Left renal pelvis (tissue), 4 donors: Measurements from ENCODE around the gene SH3BP2. TPM values are rescaled to one million over a fixed set of nuclear protein-coding genes. Genes with fewer than 3 reads are reported as not detected.

Source experiments
- DNase-seq, 4 donors: peaks; one replicate each; pipeline ENCODE4 v3.0.0-alpha.2; 2013; ENCODE audit warnings: low read depth in 4 of 4, low spot score in 3 of 4
- polyA plus RNA-seq, 4 donors: library from polyadenylated mRNA; unstranded; fragments of 120-200 nt; gene quantifications; one replicate each; pipeline ENCODE4 v1.2.1, GENCODE V29; 2013; ENCODE audit not compliant: insufficient read length in 4 of 4

Gene SH3BP2
- polyA plus RNA-seq, 4 donors, result 27.5 to 52.0 (median 30.7) TPM

GRCh38 chr4:2847302-2847871, 54.5 kb downstream of the SH3BP2 start:
- no peak for DNase-seq

DNA sequence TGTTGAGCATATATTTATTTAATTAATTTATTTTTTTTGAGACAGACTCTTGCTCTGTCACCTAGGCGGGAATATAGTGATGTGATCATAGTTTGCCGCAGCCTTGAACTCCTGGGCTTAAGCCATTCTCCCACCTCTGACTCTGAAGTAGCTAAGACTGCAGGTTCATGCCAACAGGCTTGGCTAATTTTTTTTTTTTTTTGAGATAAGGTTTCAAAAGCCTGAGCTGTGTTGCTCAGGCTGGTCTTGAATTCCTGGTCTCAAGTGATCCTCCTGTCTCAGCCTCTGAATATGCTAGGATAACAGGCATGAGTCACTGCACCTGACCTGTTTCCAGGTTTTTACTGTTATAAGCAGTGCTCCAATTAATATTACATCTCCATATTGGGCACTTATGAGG, 55.6 kb downstream of the SH3BP2 start:
- DNase-seq, result no peak

DNA sequence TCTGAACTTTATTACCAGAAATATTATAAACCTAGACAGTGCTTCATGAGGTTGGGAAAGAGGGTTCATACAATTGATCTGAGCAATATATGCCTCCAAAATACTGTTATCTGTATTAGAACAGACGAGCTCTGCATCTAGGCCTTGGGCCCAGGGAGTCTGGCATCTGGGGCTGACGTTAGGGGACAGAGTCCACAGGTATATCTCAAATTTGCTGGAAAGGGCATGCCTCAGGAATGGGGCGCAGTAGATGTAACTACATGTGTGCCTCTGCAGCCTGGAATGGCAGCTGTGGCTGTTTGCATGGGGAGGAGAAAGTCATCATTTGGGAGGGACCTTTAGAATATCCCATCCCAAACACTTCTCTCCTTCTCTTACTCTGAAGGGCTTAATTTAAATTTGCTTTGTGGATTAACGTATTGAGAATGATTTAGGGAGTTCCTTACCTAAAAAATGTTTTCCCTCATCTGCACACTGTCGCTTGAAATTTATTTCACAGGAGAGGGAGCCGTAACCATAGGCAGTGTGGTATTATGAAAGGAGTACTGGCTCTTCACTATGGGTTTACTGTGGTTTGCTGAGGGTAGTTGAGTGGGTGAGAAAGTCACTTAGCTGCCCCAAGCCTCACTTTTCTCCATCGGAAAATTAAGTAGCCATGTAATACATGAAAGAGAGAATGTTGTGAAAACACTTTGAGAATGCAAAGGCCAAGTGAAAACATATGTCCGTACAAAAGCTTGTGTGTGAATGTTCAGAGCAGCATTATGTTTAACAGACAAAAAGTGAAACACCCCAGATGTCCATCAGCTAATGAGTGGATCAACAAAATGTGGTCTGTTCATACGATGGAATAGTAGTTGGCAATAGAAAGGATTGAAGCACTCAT, 56.6 kb downstream of the SH3BP2 start:
- DNase-seq, result no peak

DNA sequence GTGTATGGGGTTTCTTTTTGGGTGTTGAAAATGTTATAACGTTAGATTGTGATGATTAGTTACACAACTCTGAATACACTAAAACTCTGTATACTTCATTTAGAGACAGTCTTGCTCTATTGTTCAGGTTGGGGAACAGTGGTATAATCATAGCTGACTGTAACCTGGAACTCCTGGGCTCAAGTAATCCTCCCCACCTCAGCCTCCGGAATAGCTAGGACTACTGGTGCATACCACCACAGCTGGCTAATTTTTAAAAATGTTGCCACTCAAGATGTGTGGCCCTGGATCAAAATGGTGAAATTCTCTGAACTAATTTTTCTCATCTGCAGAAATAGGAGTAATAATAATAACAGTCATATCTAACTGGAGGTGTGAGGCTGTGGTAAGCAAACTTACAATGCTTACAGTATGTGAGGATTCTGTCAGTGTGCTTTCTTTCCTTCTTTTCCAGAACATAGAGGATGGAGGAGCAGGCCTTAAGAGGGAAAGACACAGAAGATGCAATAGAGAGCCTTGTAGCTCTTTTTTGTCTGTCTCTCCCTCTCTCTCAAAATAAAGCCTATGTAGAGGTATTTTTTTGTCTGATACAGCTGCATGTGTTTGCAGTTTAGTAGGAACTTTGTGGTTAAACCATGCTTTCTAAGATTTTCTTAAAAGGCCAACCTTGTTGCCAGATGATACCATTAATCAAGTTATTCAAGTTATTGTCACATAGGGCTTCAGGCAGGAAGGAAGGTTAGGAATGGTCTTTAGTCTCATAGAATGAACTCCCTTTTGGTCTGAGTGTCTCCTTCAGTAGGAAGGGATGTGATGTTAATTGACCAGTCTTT, 58.3 kb downstream of the SH3BP2 start:
- DNase-seq, result no peak

DNA sequence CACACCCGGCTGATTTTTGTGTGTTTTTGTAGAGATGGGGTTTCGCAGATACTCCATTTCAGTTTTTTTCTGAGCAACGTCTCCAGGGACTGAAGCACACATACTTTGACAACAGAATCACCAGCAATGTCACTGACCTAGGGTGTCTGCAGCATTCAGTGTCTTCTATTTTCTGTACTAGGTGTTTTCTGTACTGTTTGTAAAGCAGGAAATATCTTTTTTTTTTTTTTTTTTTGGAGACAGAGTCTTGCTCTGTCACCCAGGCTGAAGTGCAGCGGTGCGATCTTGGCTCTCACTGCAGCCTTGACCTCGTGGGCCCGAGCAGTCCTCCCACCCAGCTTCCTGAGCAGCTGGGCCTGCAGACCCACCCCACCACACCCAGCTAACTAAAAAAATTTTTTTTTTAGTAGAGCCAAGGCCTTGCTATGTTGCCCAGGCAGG, 59.6 kb downstream of the SH3BP2 start:
- DNase-seq, result no peak

DNA sequence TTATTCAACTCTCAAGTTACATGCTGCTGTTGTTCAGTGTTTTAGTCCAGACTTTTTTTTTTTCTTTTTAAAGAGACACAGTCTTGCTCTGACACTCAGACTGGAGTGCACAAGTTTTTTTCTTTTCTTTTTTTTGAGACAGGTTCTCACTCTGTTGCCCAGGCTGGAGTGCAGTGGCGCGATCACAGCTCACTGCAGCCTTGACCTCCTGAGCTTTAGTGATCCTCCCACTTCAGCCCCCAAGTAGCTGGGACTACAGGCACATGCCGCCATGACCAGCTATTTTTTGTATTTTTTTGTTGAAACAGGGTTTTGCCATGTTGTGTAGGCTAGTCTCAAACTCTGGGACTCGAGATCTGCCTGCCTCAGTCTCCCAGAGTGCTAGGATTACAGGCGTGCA, 62.7 kb downstream of the SH3BP2 start:
- no peak for DNase-seq

GRCh38 chr4:2856266-2856665, 63.4 kb downstream of the SH3BP2 start:
- no peak for DNase-seq

- DNase-seq, result no peak
These were observed 64.6 kb downstream of the SH3BP2 start for GRCh38 chr4:2857349-2857927.

- no peak for DNase-seq
These were observed 65.7 kb downstream of the SH3BP2 start for GRCh38 chr4:2858451-2859217.

GRCh38 chr4:2859514-2859913, 66.6 kb downstream of the SH3BP2 start:
- no peak for DNase-seq

GRCh38 chr4:2860391-2861348, 67.8 kb downstream of the SH3BP2 start:
- DNase-seq, result no peak

DNA sequence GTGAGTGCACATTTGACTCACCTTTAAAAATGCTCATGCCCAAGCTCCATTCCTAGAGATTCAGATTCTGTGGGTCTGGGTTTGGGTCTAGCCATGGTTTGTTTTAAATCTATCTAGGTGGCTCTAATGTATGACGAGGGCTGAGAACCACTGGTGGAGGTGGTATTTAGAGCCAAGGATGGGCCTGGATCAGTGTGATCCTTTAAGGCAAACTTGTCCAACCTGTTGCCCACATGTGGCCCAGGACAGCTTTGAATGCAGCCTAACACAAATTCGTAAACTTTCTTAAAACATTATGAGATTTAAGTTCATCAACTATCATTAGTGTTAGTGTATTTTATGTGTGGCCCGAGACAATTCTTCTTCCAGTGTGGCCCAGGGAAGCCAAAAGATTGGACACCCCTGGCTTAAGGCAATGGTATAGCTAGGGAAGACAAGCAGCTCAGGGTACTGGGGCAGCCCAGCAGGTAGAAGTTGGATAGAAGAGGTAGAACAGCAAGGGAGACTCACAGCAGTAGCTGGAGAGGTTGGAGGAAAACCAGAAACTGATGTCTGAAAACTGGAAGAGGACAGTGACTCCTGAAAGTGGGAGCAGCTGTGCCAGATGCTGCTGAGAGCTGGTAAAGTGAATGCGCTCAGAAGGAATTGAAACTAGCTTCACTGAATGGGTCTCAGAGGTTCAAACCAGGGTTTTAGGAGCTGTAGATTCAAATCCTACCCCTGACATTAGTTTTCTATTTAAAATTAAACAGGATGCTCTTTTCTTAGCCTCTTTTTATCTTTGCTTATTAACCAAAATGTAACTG, 68.9 kb downstream of the SH3BP2 start:
- DNase-seq, result no peak

GRCh38 chr4:2862528-2862927, 69.6 kb downstream of the SH3BP2 start:
- no peak for DNase-seq

GRCh38 chr4:2863649-2864048, 70.8 kb downstream of the SH3BP2 start:
- DNase-seq, result no peak

DNA sequence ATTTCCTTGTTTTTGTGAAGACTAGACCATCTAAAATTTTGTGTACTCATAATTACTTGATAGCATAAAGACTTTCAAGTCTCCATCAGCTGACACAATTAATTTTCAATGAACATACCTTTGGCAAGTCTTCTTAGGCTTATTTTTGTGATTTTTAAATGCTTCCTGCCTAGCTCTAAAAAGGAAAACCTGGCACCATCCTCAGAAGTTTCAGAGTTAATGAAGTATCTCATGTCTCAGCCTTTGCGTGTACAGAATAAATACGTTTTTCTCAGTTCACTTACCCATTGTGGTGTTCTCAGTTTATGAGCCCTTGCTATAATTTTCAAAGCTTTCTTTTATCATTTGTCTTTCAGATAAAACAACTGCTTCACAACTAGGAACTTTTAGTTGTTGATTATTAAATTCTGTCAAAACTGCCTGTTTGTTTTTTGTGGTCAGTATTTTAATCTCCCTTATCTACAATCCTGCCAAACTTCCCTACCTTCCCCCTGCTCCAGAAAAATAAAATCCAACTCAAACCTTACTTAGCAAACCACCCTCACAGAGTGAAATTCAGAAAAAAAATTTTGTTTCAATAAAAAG, 72.4 kb downstream of the SH3BP2 start:
- DNase-seq, result no peak

DNA sequence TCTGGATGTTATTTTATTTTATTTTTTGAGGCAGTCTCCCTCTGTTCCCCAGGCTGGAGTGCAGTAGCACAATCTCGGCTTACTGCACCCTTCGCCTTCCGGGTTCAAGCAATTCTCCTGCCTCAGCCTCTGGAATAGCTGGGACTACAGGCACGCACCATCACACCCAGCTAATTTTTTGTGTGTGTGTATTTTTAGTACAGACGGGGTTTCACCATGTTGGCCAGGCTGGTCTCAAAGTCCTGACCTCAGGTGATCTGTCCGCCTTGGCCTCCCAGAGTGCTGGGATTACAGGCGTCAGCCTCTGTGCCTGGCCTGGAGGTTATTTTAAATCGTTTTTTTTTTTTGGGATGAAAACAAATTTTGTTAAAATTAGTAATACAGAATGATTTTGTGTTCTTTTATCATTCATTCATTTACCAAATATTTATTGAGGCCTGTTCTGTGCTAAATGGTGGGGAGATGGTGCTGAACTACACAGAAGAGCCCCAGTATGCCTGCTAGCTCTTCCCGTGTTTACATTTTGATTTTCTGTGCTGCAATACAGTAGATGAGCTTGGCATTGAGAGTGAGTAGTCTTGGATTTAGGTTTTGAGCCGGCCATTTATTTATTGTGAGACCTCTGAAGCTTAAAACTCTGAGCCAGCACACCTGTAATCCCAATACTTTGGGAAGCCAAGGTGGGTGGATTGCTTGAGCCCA, 73.4 kb downstream of the SH3BP2 start:
- DNase-seq, result no peak

DNA sequence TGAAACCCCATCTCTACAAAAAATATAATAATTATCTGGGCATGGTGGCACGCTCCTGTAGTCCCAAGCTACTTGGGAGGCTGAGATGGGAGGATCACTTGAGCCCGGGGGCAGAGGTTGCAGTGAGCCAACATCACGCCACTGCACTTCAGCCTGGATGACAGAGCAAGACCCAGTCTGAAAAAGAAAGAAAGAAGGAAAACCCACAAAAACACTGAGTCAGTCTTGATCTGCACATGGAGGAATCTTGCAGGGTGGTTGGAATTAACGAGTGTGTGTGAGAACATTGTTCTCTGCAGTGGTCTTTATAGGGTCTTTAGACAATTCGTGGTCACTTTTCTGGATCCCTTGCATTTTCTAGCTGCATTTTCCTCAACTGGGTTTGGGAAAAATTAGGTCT, 74.0 kb downstream of the SH3BP2 start:
- DNase-seq, result no peak
